Breast epithelium (tissue), 3 donors: ENCODE results near the gene KRTAP10-9.

Experiments used
- CTCF ChIP-seq, 3 donors: fragments of 450-650 bp; IDR thresholded peaks; one replicate each; pipeline ENCODE4 v1.5.1; 2016 to 2017; ENCODE audit warnings: antibody characterized with exemption in 3 of 3, mild to moderate bottlenecking in 3 of 3, moderate library complexity in 3 of 3
- POLR2A ChIP-seq: fragments of 450-650 bp; IDR thresholded peaks from one replicate; pipeline ENCODE4 v1.6.1; 2016; ENCODE audit warnings: antibody characterized with exemption, mild to moderate bottlenecking, moderate library complexity
- POLR2AphosphoS5 ChIP-seq, 3 donors: sonication (generic); formaldehyde crosslinking; IDR thresholded peaks; one replicate each; pipeline ENCODE4 v1.6.1; 2017; ENCODE audit warnings: antibody characterized with exemption in 3 of 3

- TF ChIP-seq CTCF (IDR thresholded peaks at IDR 0.05): no peak
- no peak for TF ChIP-seq POLR2AphosphoS5 (IDR thresholded peaks at IDR 0.05)
- no peak for TF ChIP-seq POLR2A
Observed at GRCh38 chr21:44653123-44653522, 26.2 kb downstream of the KRTAP10-9 start.
